HG03521 (cell line): ENCODE results near the gene AP4S1.
"Not testable (repeated sequence)": the region's sequence is repeated elsewhere in the genome, so short reads cannot be mapped to it uniquely, and the experiment has no call there.

Experiments used
- ATAC-seq: cut with Tn5 transposase; IDR thresholded peaks from one replicate; pipeline ENCODE4 v1.9.1; 2021; ENCODE audit warnings: mild to moderate bottlenecking, moderate library complexity; ENCODE audit not compliant: unreplicated experiment

The AP4S1 gene

GRCh38 chr14:31004007-31004406 lies 21.4 kb upstream of the AP4S1 start:
- not testable (repeated sequence) for ATAC-seq

GRCh38 chr14:31006703-31007102 lies 18.7 kb upstream of the AP4S1 start:
- ATAC-seq: no peak

DNA sequence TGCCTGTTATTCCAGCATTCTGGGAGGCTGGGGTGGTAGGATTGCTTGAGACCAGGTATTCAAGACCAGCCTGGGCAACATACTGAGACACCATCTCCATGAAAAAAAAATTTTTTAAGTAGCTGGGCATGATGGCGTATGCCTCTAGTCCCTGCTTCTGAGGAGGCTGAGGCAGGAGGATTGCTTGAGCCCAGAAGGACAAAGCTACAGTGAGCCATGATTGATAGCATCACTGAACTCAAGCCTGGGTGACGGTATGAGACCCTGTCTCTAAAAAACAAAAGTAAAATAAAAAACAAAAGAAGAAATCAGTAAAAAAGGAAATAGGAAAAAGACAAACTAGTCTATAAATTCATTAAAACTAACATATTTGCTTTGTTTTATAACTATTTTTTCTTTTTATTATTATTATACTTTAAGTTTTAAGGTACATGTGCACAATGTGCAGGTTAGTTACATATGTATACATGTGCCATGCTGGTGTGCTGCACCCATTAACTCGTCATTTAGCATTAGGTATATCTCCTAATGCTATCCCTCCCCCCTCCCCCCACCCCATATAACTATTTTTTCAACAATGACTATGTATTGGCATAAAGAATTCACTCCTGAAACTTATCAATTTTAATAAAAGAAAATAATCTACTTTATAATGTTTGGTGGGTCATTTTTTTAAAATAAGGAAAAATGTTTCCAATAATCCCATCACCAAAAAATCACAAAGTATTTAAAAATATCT lies 15.4 kb upstream of the AP4S1 start:
- no peak for ATAC-seq

GRCh38 chr14:31010935-31011334 lies 14.5 kb upstream of the AP4S1 start:
- ATAC-seq: no peak

DNA sequence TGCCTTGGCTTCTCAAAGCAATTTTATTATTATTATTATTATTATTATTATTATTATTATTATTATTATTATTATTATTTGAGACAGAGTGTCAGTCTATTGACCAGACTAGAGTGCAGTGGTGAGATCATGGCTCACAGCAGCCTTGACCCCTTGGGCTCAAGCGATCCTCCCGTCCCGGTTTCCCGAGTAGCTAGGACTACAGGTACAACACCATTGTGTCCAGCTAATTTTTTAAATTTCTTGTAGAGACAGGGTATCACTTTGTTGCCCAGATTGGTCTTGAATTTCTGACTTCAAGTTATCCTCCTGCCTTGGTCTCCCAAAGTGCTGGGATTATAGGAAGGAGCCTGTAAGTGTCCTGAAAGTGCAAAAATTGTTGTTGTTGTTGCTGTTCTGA lies 11.6 kb upstream of the AP4S1 start:
- ATAC-seq: no peak

DNA sequence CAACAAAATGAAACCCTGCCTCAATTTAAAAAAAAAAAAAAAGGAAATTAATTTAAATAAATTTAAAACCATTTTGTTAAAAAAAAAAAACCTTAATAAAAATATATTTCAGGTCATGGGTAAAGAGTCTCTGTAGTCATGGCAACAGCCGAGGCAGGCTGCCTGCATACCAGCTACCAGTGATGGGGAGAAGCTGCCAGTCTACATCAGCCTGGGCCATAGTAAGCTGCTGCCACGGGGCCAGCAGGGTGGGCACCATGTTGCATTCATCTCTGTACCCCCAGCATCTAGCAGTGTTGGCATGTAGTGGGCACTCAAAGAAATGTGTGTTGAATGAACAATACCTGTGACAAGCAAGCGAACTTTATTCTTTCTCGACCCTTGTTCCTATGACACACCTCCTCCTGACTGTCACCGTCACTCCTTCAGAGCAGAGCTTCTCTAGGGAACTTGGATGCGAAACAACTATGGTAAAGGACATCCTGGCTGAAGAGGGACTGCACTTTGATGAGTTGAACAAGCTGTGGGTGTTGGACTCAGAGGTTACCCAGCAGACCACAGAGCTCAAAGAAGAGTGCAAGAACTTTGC lies 7.3 kb upstream of the AP4S1 start:
- no peak for ATAC-seq

DNA sequence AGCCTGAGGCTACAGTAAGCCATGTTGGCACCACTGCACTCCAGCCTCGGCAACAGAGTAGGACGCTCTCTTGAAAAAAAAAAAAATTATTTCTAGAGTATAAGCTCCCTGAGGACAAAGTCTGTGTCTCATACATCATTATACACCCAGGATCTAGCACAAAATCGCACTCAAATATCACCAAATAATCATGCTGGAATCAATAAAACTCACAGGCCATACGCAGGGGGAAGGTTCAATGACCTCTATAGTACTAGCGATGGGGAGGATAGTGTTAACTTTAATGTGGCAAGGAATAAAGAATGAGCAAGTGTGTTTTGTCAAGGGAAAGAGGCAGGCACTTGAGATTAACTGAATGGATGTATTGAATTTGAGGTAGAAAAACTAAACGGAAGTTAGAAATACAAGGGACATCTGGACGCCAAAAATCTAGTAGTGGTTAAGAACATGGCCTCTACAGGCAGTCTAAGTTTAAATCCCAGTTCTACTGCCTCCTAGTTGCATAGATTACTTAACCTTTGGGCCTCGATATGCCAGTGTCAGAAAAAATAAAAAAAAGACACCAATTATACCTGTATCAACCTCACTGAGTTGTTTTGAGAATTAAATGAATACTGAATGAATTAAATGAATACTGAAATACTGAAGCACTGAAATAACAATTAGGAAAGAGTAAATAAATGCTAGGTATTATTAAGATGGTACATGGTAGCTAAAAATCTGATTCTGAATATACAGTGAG lies 4.4 kb upstream of the AP4S1 start:
- no peak for ATAC-seq

GRCh38 chr14:31021576-31021949 lies 3.9 kb upstream of the AP4S1 start:
- ATAC-seq: no peak

GRCh38 chr14:31022386-31022785 lies 3.1 kb upstream of the AP4S1 start:
- no peak for ATAC-seq

DNA sequence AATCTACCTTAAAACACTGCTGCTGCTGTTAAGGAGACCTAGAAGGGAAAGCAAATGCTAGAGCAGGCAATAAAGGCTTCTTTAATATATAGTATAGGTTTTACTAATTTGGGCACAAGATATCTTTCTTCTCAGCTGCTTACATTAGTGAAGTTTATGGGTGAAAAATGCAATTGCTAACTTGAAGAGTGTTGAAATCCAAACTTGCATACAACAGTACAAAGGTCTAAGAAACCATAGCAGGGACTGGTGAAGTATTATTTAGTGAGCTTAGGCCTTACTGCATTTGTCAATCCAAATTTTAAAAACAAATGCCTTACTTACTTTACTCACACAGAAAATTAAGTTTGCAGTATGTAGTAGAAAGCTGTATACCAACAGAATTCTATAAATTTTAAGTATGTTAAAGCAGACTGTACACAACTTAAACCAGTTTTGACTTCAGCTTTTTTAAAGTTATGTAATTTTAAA lies 1.4 kb upstream of the AP4S1 start:
- no peak for ATAC-seq

DNA sequence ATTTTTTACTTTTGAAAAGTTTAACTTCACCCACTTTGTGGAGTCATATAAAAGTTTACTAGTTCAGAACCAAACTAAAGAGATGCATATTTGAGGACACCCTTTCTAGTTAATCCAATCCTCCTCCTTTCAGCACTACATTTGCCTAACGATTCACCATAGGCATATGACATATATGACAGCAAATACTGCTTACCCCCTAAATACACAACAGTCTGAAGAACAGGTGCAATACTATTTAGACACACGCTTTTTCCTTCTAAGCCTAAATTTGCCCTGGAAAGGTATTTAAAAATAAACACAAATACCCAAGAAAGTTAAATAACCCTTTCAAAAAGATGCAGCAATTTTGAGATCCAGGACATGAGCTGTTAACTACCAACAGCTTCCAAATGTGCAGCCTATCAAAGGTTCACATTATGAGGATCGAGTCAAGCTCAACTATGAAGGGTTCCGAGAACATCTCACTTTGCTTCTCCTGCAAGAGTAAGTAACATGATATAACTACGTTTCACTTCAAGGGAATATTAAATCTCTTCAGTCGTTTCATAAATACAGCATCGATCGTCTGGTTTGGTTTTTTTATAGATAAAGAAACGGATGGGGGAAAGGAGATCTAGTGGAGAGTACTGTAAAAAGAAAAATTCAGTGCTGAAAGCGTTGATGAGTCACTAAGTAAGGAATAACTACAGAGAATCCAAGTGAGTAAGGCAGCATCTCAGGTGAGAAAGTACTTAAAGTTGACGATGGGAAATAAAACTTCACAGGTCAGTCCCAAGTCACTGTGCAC lies 677 bp upstream of the AP4S1 start:
- ATAC-seq: no peak

DNA sequence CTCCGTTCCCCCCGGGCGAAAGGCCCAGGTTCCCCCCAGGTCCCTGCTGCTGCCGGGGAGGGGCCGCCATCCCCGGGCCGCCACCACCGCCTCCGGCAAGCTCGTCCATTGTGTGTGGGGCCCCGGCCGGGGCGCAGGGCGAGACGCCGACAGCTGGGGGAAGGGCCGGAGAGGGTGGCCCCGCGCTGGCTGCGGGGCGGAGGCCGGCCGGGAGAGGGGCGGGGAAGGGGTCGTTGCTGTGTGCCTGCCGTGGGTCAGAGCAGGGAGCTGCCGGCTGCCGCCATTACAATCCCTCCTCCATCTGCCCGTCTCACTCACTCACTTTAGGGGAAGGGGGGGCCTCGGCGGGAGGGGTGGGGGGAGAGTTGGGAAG lies 614 bp downstream of the AP4S1 start, which contains the start of gene STRN3:
TSS of gene STRN3 (minus strand) at position 303 of the 373 bp plus-strand sequence. CDS start at position 109, 194 bp downstream.
- no peak for ATAC-seq

GRCh38 chr14:31026450-31027235 lies 1.2 kb downstream of the AP4S1 start:
- ATAC-seq: peak; percentile 92

DNA sequence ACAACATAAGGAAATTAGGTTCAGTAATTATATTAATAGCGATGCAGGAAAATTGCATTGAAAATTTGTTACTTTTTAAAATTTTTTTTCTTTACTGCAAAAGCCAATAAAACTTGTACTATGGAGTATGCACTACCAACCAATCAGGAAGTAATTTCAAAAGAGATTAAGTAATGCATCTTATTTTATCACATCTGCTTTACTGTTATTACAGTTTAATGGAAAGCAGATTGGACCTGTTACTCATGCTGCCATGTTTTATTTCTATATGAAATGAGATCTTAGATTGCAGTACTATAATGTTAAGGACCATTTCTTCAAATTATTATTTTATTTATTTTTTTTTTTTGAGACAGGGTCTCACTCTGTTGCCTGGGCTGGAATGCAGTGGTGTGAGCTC lies 2.4 kb downstream of the AP4S1 start:
- no peak for ATAC-seq

- ATAC-seq: no peak
Observed at GRCh38 chr14:31029016-31029970, 3.8 kb downstream of the AP4S1 start.

DNA sequence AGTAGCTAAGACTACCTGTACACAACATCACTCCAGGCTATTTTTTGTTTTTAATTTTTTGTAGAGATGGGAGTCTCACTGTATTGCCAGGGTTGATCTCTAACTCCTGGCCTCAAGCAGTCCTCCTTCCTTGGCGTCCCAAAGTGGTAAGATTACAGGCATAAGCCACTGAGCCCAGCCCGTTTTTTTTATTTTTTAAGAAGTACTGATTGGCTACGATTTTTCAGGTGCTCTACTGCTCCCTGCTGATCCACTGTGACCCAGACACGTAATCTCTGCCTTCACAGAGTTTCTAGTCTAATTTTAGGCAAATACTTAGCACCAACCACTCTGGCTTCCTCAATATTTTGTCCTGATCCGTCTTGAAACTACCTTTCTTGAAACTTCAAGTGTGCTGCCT lies 5.0 kb downstream of the AP4S1 start:
- no peak for ATAC-seq

GRCh38 chr14:31036552-31036951 lies 11.1 kb downstream of the AP4S1 start:
- no peak for ATAC-seq

DNA sequence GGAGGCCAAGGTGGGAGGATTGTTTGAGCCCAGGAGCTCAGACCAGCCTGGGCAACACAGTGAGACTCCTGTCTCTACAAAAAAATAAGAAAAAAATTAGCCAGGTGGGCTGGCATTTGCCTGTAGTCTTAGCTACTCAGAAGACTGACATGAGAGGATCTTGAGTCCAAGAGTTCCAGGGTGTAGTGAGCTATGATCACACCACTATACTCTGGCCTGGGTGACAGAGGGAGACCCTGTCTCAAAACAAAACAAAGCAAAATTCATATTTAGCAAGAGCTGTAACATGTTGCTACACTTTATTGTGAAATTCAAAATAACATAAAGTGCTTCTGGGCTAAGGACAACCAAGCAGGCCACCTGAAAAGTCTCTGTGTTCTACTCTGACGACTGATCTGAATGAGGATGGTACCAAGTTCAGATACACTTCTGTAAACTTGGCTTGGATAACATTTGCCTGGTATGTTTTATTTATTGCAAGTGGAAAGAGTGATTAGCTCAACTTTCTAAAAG lies 12.3 kb downstream of the AP4S1 start:
- no peak for ATAC-seq
